Activated gamma-delta T cell treated with anti-CD3 and anti-CD28 coated beads, Interleukin-2, amount 50 U/mL, for 16 hours (primary cell): Measurements from ENCODE around the gene KCNK18.
A peak's percentile ranks its signal among the peaks of the same experiment; 100 is the strongest.
"Not testable (repeated sequence)": the region's sequence is repeated elsewhere in the genome, so short reads cannot be mapped to it uniquely, and the experiment has no call there.

Experiments
- DNase-seq: peaks from one replicate; pipeline ENCODE4 v3.0.0-alpha.2; 2020; ENCODE audit warnings: low read depth

The KCNK18 gene

GRCh38 chr10:117174439-117175214, 22.7 kb upstream of the KCNK18 start:
- peak; percentile 71 for DNase-seq

- no peak for DNase-seq
Measured at GRCh38 chr10:117175215-117175900, 21.9 kb upstream of the KCNK18 start.

GRCh38 chr10:117175901-117176534, 21.3 kb upstream of the KCNK18 start:
- DNase-seq: peak; percentile 60

GRCh38 chr10:117178190-117178589, 19.1 kb upstream of the KCNK18 start:
- DNase-seq: no peak

- DNase-seq: no peak
Measured at GRCh38 chr10:117184296-117184695, 13.0 kb upstream of the KCNK18 start.

- no peak for DNase-seq
Measured at GRCh38 chr10:117184821-117185220, 12.5 kb upstream of the KCNK18 start.

GRCh38 chr10:117185817-117186216, 11.5 kb upstream of the KCNK18 start:
- DNase-seq: not testable (repeated sequence)

GRCh38 chr10:117186832-117187615, 10.3 kb upstream of the KCNK18 start:
- no peak for DNase-seq

- DNase-seq: no peak
Measured at GRCh38 chr10:117188371-117188770, 8.9 kb upstream of the KCNK18 start.

GRCh38 chr10:117189557-117189956, 7.7 kb upstream of the KCNK18 start:
- DNase-seq: no peak

- DNase-seq: no peak
Measured at GRCh38 chr10:117198088-117198487, 799 bp downstream of the KCNK18 start.

- DNase-seq: no peak
Measured at GRCh38 chr10:117201826-117202225, 4.5 kb downstream of the KCNK18 start.

GRCh38 chr10:117204316-117204715, 7.0 kb downstream of the KCNK18 start:
- DNase-seq: no peak

GRCh38 chr10:117212176-117212575, 14.9 kb downstream of the KCNK18 start:
- DNase-seq: no peak

GRCh38 chr10:117214401-117214800, 17.1 kb downstream of the KCNK18 start:
- DNase-seq: no peak

GRCh38 chr10:117215079-117215478, 17.8 kb downstream of the KCNK18 start:
- DNase-seq: no peak

GRCh38 chr10:117216028-117216427, 18.7 kb downstream of the KCNK18 start:
- DNase-seq: no peak

- peak; percentile 47 for DNase-seq
Measured at GRCh38 chr10:117216611-117217195, 19.4 kb downstream of the KCNK18 start.

- no peak for DNase-seq
Measured at GRCh38 chr10:117217196-117217761, 20.0 kb downstream of the KCNK18 start.

- DNase-seq: no peak
Measured at GRCh38 chr10:117218654-117219053, 21.4 kb downstream of the KCNK18 start.

- DNase-seq: no peak
Measured at GRCh38 chr10:117221156-117221711, 23.9 kb downstream of the KCNK18 start.
